CD4-positive, alpha-beta T cell (primary cell): ENCODE results near the gene EMC9. TPM values are rescaled to one million over a fixed set of nuclear protein-coding genes. Genes with fewer than 3 reads are reported as not detected.
A peak's percentile ranks its signal among the peaks of the same experiment; 100 is the strongest.

Experiments used
- ATAC-seq: fragments of 200-7000 bp; cut with Tn5 transposase; one replicate; pipeline ENCODE4 v1.10.0; 2022; ENCODE audit warnings: mild to moderate bottlenecking; ENCODE audit not compliant: poor library complexity
- CTCF ChIA-PET: fragments of 350-600 bp; sonication (Branson Sonifier 250); formaldehyde crosslinking; loops from one replicate; lab custom pipeline; 2021; ENCODE audit warnings: antibody characterized with exemption, inconsistent platforms; lab: Charles Lee
- POLR2A ChIA-PET: fragments of 350-600 bp; sonication (Branson Sonifier 250); formaldehyde crosslinking; loops from one replicate; lab custom pipeline; 2021; ENCODE audit warnings: antibody characterized with exemption, inconsistent platforms; lab: Charles Lee
- DNase-seq, 14 experiments: peaks; one replicate each; pipeline ENCODE4 v3.0.0-alpha.2; 2013 to 2020; ENCODE audit warnings: mixed read lengths in 2 of 14
- H3K27ac ChIP-seq, 2 donors: one replicate each; pipeline versions ENCODE4 v1.5.1 to v1.7.0; 2013; ENCODE audit warnings: low read length in 2 of 2, low read depth in 1 of 2, mild to moderate bottlenecking in 1 of 2
- H3K27me3 ChIP-seq, 2 experiments: 1 replicate in 1 of 2; 2 replicates in 1 of 2; pipeline versions ENCODE4 v1.6.1 to v1.7.0; 2013; ENCODE audit warnings: low read length in 2 of 2, control low read depth in 1 of 2, mild to moderate bottlenecking in 1 of 2, moderate library complexity in 1 of 2; ENCODE audit not compliant: insufficient read depth in 2 of 2, control insufficient read depth in 1 of 2
- H3K36me3 ChIP-seq: one replicate; pipeline ENCODE4 v1.6.1; 2013; ENCODE audit warnings: low read length, control low read depth; ENCODE audit not compliant: insufficient read depth
- H3K4me1 ChIP-seq: one replicate; pipeline ENCODE4 v1.6.1; 2013; ENCODE audit warnings: low read length, control low read depth; ENCODE audit not compliant: insufficient read depth
- H3K4me3 ChIP-seq: one replicate; pipeline ENCODE4 v1.5.1; 2013; ENCODE audit warnings: mild to moderate bottlenecking, low read length, moderate library complexity
- H3K9me3 ChIP-seq, 2 experiments: 1 replicate in 1 of 2; 2 replicates in 1 of 2; pipeline versions ENCODE4 v1.6.1 to v1.7.0; 2013; ENCODE audit warnings: low read length in 2 of 2, mild to moderate bottlenecking in 2 of 2, control low read depth in 1 of 2, moderate library complexity in 1 of 2; ENCODE audit not compliant: control insufficient read depth in 1 of 2, insufficient read depth in 1 of 2
- H3K27ac Mint-ChIP-seq: one replicate; pipeline ENCODE4 v1.8.0; 2020; ENCODE audit warnings: mixed read lengths
- H3K27me3 Mint-ChIP-seq: one replicate; pipeline ENCODE4 v1.8.0; 2021; ENCODE audit warnings: mixed read lengths
- H3K36me3 Mint-ChIP-seq: one replicate; pipeline ENCODE4 v1.8.0; 2021; ENCODE audit warnings: low read depth, mixed read lengths
- H3K4me1 Mint-ChIP-seq: one replicate; pipeline ENCODE4 v1.8.0; 2021; ENCODE audit warnings: low read depth, mixed read lengths
- H3K4me3 Mint-ChIP-seq: one replicate; pipeline ENCODE4 v1.8.0; 2020; ENCODE audit warnings: mild to moderate bottlenecking, mixed read lengths
- H3K9me3 Mint-ChIP-seq: one replicate; pipeline ENCODE4 v1.8.0; 2020; ENCODE audit warnings: mixed read lengths
- CTCF ChIP-seq: fragments of 200-600 bp; IDR thresholded peaks from one replicate; pipeline ENCODE4 v1.8.0; 2022; ENCODE audit warnings: antibody characterized with exemption, mild to moderate bottlenecking
- intact Hi-C, 2 experiments: fragments of 100-400 bp; cut with DNase I in 1 of 2; cut with micrococcal nuclease in 1 of 2; formaldehyde crosslinking; loops; one replicate each; pipeline versions ENCODE4 v1.15.1 to v1.9.0; 2023 to 2025; cut with DNase I, micrococcal nuclease
- total RNA-seq, 174 experiments: library from RNA in 2 of 174; stranded (reverse) in 2 of 174; gene quantifications; one replicate each; pipeline ENCODE4 v1.2.3 and lab custom pipeline; 2021 to 2026

The EMC9 gene
- total RNA-seq, 2 experiments from 2014 or later = 11.8 to 13.1 TPM

DNA sequence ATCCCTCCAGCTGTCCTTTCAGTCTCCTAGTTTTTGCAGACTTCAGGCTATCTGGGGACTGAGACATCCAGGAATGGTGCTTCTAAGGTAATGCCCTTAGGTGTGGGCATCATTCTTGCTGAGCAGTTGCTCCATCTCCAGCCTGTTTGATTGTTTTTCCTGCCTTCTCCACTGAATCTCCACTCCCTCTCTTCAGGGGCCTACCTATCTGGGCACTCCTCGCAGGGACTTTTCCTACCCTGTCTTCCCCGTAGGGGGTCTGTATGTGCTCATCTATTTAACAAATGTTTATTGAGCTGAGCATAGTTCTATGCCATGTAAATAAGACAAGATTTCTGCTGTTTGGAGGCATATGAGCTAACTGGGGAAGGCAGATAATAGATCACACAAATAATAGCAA, 8.4 kb downstream of the EMC9 start:
- intact Hi-C loops = loop anchor here in 1 of 2 experiments (1.0 kb wide), 1 partner anchor 11 kb away; no protein-coding TSS in a partner anchor
- Histone ChIP-seq H3K36me3 (peaks cover 10% of the 10 kb centered on the region), H3K27me3 (no peaks in the 10 kb centered on the region), H3K9me3 (no peaks in the 10 kb centered on the region), H3K4me1 (peaks cover 42% of the 10 kb centered on the region), H3K27ac (peak overlapping the region; percentile 47 to 75), H3K4me3 (no peak overlapping the region)
- Mint-ChIP-seq H3K4me3 (peak overlapping the region; percentile 59), H3K4me1 (peaks cover 46% of the 10 kb centered on the region), H3K27me3 (no peaks in the 10 kb centered on the region), H3K27ac (peak overlapping the region; percentile 91), H3K36me3 (peaks cover 16% of the 10 kb centered on the region), H3K9me3 (no peaks in the 10 kb centered on the region)
- ATAC-seq (no peak), DNase-seq (no peak)
- no peak for TF ChIP-seq CTCF
- CTCF ChIA-PET = interaction anchor here (1.5 to 1.6 kb wide), 2 partner anchors 28 to 110 kb away, joined by 3 to 5 read pairs; partner anchors contain the start of genes IRF9 and TINF2
- POLR2A ChIA-PET = interaction anchor here (0.7 to 11.7 kb wide), 7 partner anchors 8 to 1037 kb away, joined by 3 to 296 read pairs (median 13); partner anchors contain the start of genes DCAF11, EMC9, IRF9 and NRL

- H3K27ac ChIP-seq = peak overlapping the region; percentile 47 to 75
- Mint-ChIP-seq H3K27ac (peak overlapping the region; percentile 91), H3K4me1 (peaks cover 41% of the 10 kb centered on the region), H3K27me3 (no peaks in the 10 kb centered on the region), H3K36me3 (peaks cover 15% of the 10 kb centered on the region), H3K9me3 (no peaks in the 10 kb centered on the region), H3K4me3 (peak overlapping the region; percentile 59)
- TF ChIP-seq CTCF = no peak
- intact Hi-C loops = loop anchor here in 1 of 2 experiments (1.0 kb wide), 1 partner anchor 10 kb away; no protein-coding TSS in a partner anchor
- H3K4me3 ChIP-seq = peak overlapping the region; percentile 13
- ATAC-seq (no peak), DNase-seq (peak in 11 of 14 experiments; percentile 12 to 70 (median 43))
- no peaks in the 10 kb centered on the region for H3K9me3 ChIP-seq
- CTCF ChIA-PET = interaction anchor here (1.5 to 1.6 kb wide), 2 partner anchors 29 to 111 kb away, joined by 3 to 5 read pairs; partner anchors contain the start of genes IRF9 and TINF2
- H3K27me3 ChIP-seq = no peaks in the 10 kb centered on the region
- POLR2A ChIA-PET = interaction anchor here (0.9 to 11.7 kb wide), 8 partner anchors 9 to 63 kb away, joined by 3 to 296 read pairs (median 8); partner anchors contain the start of genes DCAF11, EMC9, IRF9 and NRL
- H3K4me1 ChIP-seq = peaks cover 34% of the 10 kb centered on the region
- H3K36me3 ChIP-seq = peaks cover 2% of the 10 kb centered on the region
Observed at GRCh38 chr14:24132061-24132685, 9.2 kb downstream of the EMC9 start.

- CTCF ChIA-PET = interaction anchor here (1.5 kb wide), 1 partner anchor 30 kb away, joined by 5 read pairs; the partner anchor contains the start of gene IRF9
- peaks cover 28% of the 10 kb centered on the region for H3K4me1 ChIP-seq
- Mint-ChIP-seq H3K27me3 (no peaks in the 10 kb centered on the region), H3K27ac (peak overlapping the region; percentile 91), H3K4me3 (no peak overlapping the region), H3K4me1 (peaks cover 35% of the 10 kb centered on the region), H3K36me3 (peaks cover 8% of the 10 kb centered on the region), H3K9me3 (no peaks in the 10 kb centered on the region)
- H3K27ac ChIP-seq = no peak overlapping the region
- no peaks in the 10 kb centered on the region for H3K9me3 ChIP-seq
- TF ChIP-seq CTCF = no peak
- H3K36me3 ChIP-seq = no peaks in the 10 kb centered on the region
- no peak for DNase-seq
- intact Hi-C loops = no loop called here
- H3K4me3 ChIP-seq = no peak overlapping the region
- POLR2A ChIA-PET = interaction anchor here (0.9 to 11.7 kb wide), 6 partner anchors 10 to 64 kb away, joined by 3 to 296 read pairs (median 14); partner anchors contain the start of genes DCAF11, EMC9, IRF9 and NRL
- H3K27me3 ChIP-seq = no peaks in the 10 kb centered on the region
- ATAC-seq = no peak
Observed at GRCh38 chr14:24131549-24131966, 9.8 kb downstream of the EMC9 start.
